CD4-positive, alpha-beta T cell (primary cell): Measurements from ENCODE around the gene PAMR1. TPM values are rescaled to one million over a fixed set of nuclear protein-coding genes. Genes with fewer than 3 reads are reported as not detected.

Experiments used
- ATAC-seq: fragments of 200-7000 bp; cut with Tn5 transposase; one replicate; pipeline ENCODE4 v1.10.0; 2022; ENCODE audit warnings: mild to moderate bottlenecking; ENCODE audit not compliant: poor library complexity
- CTCF ChIA-PET: fragments of 350-600 bp; sonication (Branson Sonifier 250); formaldehyde crosslinking; loops from one replicate; lab custom pipeline; 2021; ENCODE audit warnings: antibody characterized with exemption, inconsistent platforms; lab: Charles Lee
- POLR2A ChIA-PET: fragments of 350-600 bp; sonication (Branson Sonifier 250); formaldehyde crosslinking; loops from one replicate; lab custom pipeline; 2021; ENCODE audit warnings: antibody characterized with exemption, inconsistent platforms; lab: Charles Lee
- DNase-seq, 14 experiments: peaks; one replicate each; pipeline ENCODE4 v3.0.0-alpha.2; 2013 to 2020; ENCODE audit warnings: mixed read lengths in 2 of 14
- H3K27ac ChIP-seq, 2 donors: one replicate each; pipeline versions ENCODE4 v1.5.1 to v1.7.0; 2013; ENCODE audit warnings: low read length in 2 of 2, low read depth in 1 of 2, mild to moderate bottlenecking in 1 of 2
- H3K27me3 ChIP-seq, 2 experiments: 1 replicate in 1 of 2; 2 replicates in 1 of 2; pipeline versions ENCODE4 v1.6.1 to v1.7.0; 2013; ENCODE audit warnings: low read length in 2 of 2, control low read depth in 1 of 2, mild to moderate bottlenecking in 1 of 2, moderate library complexity in 1 of 2; ENCODE audit not compliant: insufficient read depth in 2 of 2, control insufficient read depth in 1 of 2
- H3K36me3 ChIP-seq: one replicate; pipeline ENCODE4 v1.6.1; 2013; ENCODE audit warnings: low read length, control low read depth; ENCODE audit not compliant: insufficient read depth
- H3K4me1 ChIP-seq: one replicate; pipeline ENCODE4 v1.6.1; 2013; ENCODE audit warnings: low read length, control low read depth; ENCODE audit not compliant: insufficient read depth
- H3K4me3 ChIP-seq: one replicate; pipeline ENCODE4 v1.5.1; 2013; ENCODE audit warnings: mild to moderate bottlenecking, low read length, moderate library complexity
- H3K9me3 ChIP-seq, 2 experiments: 1 replicate in 1 of 2; 2 replicates in 1 of 2; pipeline versions ENCODE4 v1.6.1 to v1.7.0; 2013; ENCODE audit warnings: low read length in 2 of 2, mild to moderate bottlenecking in 2 of 2, control low read depth in 1 of 2, moderate library complexity in 1 of 2; ENCODE audit not compliant: control insufficient read depth in 1 of 2, insufficient read depth in 1 of 2
- H3K27ac Mint-ChIP-seq: one replicate; pipeline ENCODE4 v1.8.0; 2020; ENCODE audit warnings: mixed read lengths
- H3K27me3 Mint-ChIP-seq: one replicate; pipeline ENCODE4 v1.8.0; 2021; ENCODE audit warnings: mixed read lengths
- H3K36me3 Mint-ChIP-seq: one replicate; pipeline ENCODE4 v1.8.0; 2021; ENCODE audit warnings: low read depth, mixed read lengths
- H3K4me1 Mint-ChIP-seq: one replicate; pipeline ENCODE4 v1.8.0; 2021; ENCODE audit warnings: low read depth, mixed read lengths
- H3K4me3 Mint-ChIP-seq: one replicate; pipeline ENCODE4 v1.8.0; 2020; ENCODE audit warnings: mild to moderate bottlenecking, mixed read lengths
- H3K9me3 Mint-ChIP-seq: one replicate; pipeline ENCODE4 v1.8.0; 2020; ENCODE audit warnings: mixed read lengths
- CTCF ChIP-seq: fragments of 200-600 bp; IDR thresholded peaks from one replicate; pipeline ENCODE4 v1.8.0; 2022; ENCODE audit warnings: antibody characterized with exemption, mild to moderate bottlenecking
- intact Hi-C, 2 experiments: fragments of 100-400 bp; cut with DNase I in 1 of 2; cut with micrococcal nuclease in 1 of 2; formaldehyde crosslinking; loops; one replicate each; pipeline versions ENCODE4 v1.15.1 to v1.9.0; 2023 to 2025; cut with DNase I, micrococcal nuclease
- total RNA-seq, 174 experiments: library from RNA in 2 of 174; stranded (reverse) in 2 of 174; gene quantifications; one replicate each; pipeline ENCODE4 v1.2.3 and lab custom pipeline; 2021 to 2026

The PAMR1 gene
- total RNA-seq, 2 experiments from 2014 or later, result not detected

- POLR2A ChIA-PET, result no interaction called here
- no peaks in the 10 kb centered on the region for H3K36me3 Mint-ChIP-seq
These were observed 126.5 kb downstream of the PAMR1 start for GRCh38 chr11:35398881-35399280.

GRCh38 chr11:35394941-35395340 lies 130.5 kb downstream of the PAMR1 start:
- H3K4me3 Mint-ChIP-seq, result no peak overlapping the region
- intact Hi-C loops, result loop anchor here in 1 of 2 experiments (10.0 kb wide), 1 partner anchor 880 kb away; the partner anchor contains the start of gene ELF5
- ATAC-seq (no peak), DNase-seq (no peak)
- H3K4me1 Mint-ChIP-seq, result peaks cover 21% of the 10 kb centered on the region
- Histone ChIP-seq H3K36me3 (no peaks in the 10 kb centered on the region), H3K27me3 (peaks cover 2 to 4% of the 10 kb centered on the region in 2 experiments), H3K4me3 (no peak overlapping the region), H3K4me1 (peaks cover 19% of the 10 kb centered on the region), H3K9me3 (no peaks in the 10 kb centered on the region), H3K27ac (no peak overlapping the region)
- H3K9me3 Mint-ChIP-seq, result no peaks in the 10 kb centered on the region
- no peak for TF ChIP-seq CTCF
- no peak overlapping the region for H3K27ac Mint-ChIP-seq
- ChIA-PET CTCF (interaction anchor here (0.6 kb wide), 1 partner anchor 362 kb away, joined by 3 read pairs; no protein-coding TSS in a partner anchor), POLR2A (no interaction called here)
- H3K27me3 Mint-ChIP-seq, result peaks cover 9% of the 10 kb centered on the region
- no peaks in the 10 kb centered on the region for H3K36me3 Mint-ChIP-seq

More at GRCh38 chr11:35398881-35399280, 126.5 kb downstream of the PAMR1 start:
- no peak overlapping the region for H3K4me3 Mint-ChIP-seq
- H3K36me3 ChIP-seq, result no peaks in the 10 kb centered on the region
- H3K27me3 Mint-ChIP-seq, result peaks cover 13% of the 10 kb centered on the region
- no peaks in the 10 kb centered on the region for H3K9me3 ChIP-seq
- TF ChIP-seq CTCF, result no peak
- CTCF ChIA-PET, result no interaction called here
- no peaks in the 10 kb centered on the region for H3K9me3 Mint-ChIP-seq
- no peaks in the 10 kb centered on the region for H3K4me1 Mint-ChIP-seq
- intact Hi-C loops, result loop anchor here in 1 of 2 experiments (10.0 kb wide), 1 partner anchor 884 kb away; the partner anchor contains the start of gene ELF5
- no peak overlapping the region for H3K27ac Mint-ChIP-seq
- H3K4me3 ChIP-seq, result no peak overlapping the region
- H3K4me1 ChIP-seq, result no peaks in the 10 kb centered on the region
- DNase-seq, result no peak
- peaks cover 2 to 4% of the 10 kb centered on the region in 2 experiments for H3K27me3 ChIP-seq
- H3K27ac ChIP-seq, result no peak overlapping the region
- no peak for ATAC-seq

- DNase-seq, result no peak
- POLR2A ChIA-PET, result no interaction called here
- ATAC-seq, result no peak
- intact Hi-C loops, result loop anchor here (2.0 to 10.0 kb wide), 3 partner anchors 396 to 878 kb away; partner anchors contain the start of gene ELF5 (in 1 of the 2)
- Histone ChIP-seq H3K27ac (no peak overlapping the region), H3K36me3 (no peaks in the 10 kb centered on the region), H3K4me3 (no peak overlapping the region), H3K4me1 (peaks cover 19% of the 10 kb centered on the region), H3K9me3 (no peaks in the 10 kb centered on the region), H3K27me3 (no peaks in the 10 kb centered on the region)
- Mint-ChIP-seq H3K4me3 (no peak overlapping the region), H3K9me3 (no peaks in the 10 kb centered on the region), H3K36me3 (no peaks in the 10 kb centered on the region), H3K27me3 (peaks cover 7% of the 10 kb centered on the region), H3K4me1 (peaks cover 21% of the 10 kb centered on the region), H3K27ac (no peak overlapping the region)
- TF ChIP-seq CTCF, result no peak
- CTCF ChIA-PET, result no interaction called here
These were observed 132.3 kb downstream of the PAMR1 start for GRCh38 chr11:35393098-35393497.
